ENCODE results near the gene ZBTB7A.
A peak's percentile ranks its signal among the peaks of the same experiment; 100 is the strongest.
"Not testable (repeated sequence)": the region's sequence is repeated elsewhere in the genome, so short reads cannot be mapped to it uniquely, and the experiment has no call there.

The ZBTB7A gene

DNA sequence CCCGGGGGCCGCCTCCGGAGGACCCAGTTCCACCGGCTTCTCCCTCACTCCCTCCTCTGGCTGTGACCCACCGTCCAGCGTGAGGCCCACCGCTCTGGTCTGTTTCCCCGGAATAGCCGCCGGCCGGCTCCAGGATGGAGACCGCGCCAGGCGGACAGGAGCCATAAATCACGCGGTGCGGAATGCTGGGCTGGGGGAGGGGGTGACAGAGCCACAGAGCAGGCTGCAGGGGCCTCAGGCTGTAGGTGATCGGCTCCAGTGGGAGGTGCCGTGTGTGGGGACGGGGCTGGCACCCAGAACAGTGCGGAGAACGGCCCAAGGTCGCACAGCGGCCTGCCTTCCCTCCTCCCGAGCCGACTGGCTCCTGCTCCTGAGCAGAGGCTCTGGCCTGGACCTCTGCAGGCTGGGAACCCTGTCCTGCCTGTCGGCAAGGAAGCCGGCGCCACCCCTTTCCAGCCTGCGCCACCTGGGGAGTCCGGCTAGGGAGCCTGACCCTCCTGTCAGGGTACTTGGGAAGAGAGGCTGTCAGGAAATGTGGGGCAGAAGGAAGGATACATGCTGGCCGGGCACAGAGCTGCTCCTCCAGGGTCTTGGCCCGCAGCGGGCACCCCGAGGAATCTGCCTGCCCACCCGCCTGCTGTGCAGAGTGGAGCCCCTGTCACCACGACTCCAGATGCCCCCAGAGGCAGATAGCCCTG lies 50.8 kb downstream of the ZBTB7A start:
- peak; percentile 37 for DNase-seq (ENCODE audit: low read depth)

GRCh38 chr19:4014541-4015491 lies 51.9 kb downstream of the ZBTB7A start:
- no peak for DNase-seq (ENCODE audit: low read depth)

DNA sequence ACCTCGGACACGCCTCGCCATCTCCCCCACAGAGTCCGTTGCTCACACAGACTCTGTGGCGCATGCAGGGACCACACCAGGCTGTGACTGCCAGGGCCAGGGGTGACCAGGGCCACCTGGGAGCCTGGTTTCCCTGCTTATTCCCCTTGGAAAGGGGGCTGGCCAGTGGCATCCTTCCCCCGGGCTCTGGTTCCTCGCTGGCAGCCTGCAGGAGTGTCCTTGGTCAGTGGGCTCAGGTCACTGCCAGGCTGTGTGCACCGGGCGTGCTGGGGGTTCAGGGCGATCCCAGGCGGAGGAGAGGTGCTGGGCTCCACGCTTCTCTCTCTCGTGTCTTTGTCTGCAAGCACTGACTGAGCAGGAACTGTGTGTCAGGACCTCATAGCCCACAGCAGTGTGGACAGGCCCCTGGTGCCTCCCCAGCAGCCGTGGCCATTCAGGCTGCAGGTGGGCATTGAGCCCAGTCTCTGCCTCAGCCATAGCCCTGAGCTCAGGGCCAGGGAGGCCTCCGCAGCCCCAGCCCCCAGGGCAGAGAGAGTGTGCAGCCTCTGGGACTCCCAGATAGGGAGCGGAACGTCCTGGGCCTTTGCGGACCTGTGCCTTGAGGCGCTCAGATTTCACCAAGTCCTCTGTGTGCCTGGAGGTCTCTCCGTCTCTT lies 52.7 kb downstream of the ZBTB7A start:
- DNase-seq (ENCODE audit: low read depth) = no peak

GRCh38 chr19:4012975-4013634 lies 53.6 kb downstream of the ZBTB7A start:
- DNase-seq (ENCODE audit: low read depth) = no peak

- DNase-seq (ENCODE audit: low read depth) = no peak
These were observed 54.4 kb downstream of the ZBTB7A start for GRCh38 chr19:4012092-4012974.

DNA sequence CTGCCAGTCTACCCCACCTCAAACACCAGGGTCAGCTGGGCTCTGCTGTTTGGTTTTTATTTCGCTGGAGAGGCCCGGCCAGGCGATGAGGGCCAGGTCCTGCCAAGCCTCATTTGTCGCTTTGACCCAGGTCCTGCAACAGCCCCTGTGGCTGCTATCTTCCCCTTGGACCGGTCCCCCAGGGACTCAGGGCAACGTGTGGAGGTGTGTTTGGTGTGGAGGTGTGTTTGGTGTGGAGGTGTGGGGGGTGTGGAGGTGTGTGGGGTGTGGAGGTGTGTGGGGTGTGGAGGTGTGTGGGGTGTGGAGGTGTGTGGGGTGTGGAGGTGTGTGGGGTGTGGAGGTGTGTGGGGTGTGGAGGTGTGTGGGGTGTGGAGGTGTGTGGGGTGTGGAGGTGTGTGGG lies 55.3 kb downstream of the ZBTB7A start:
- DNase-seq (ENCODE audit: low read depth) = not testable (repeated sequence)

GRCh38 chr19:4010808-4011110 lies 55.9 kb downstream of the ZBTB7A start:
- DNase-seq (ENCODE audit: low read depth) = no peak

DNA sequence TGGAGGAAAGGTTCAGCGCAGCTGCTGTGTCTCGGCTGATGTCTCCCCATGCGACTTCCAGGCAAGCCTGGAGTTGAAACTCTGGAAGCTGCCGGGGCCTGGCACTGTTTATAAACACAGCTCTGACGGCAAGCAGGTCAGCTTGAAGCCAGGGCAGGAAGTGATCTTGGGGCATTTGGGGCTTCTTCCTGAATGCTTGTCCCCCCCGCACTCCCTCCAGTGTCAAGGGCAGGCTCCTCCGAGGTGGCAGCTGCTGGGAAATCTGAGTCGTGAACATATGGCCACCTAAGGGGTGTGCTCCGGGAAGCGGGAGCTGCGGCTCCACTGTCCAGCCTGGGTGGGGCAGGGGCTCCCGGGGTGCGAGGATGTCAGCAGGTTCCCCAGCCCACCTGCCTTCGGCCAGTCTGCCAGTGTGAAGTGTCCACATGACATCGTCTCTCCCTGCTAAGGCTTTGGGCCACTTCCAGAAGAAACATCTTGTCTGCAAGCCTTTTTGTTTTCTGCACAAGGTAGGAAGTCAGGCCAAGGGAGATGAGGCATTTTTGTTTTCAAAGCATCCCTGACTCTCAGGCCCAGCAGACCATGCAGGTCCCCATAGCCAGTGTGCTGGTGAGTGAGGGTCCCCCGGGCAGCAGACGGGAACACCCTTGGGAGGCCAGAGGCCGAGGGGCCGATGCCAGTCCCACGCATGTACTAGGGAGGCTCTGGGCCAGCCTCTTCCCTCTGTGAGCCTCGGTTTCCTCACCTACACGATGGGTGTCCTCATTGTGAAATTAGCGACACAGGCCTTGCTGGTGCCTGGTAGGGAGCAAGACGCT lies 56.5 kb downstream of the ZBTB7A start:
- DNase-seq (ENCODE audit: low read depth) = peak; percentile 34

- DNase-seq (ENCODE audit: low read depth) = no peak
These were observed 58.7 kb downstream of the ZBTB7A start for GRCh38 chr19:4007836-4008539.

GRCh38 chr19:4007021-4007835 lies 59.5 kb downstream of the ZBTB7A start, which contains the start of gene PIAS4:
Gene PIAS4 (plus strand): TSS chr19:4007736. CDS start chr19:4007761, 25 bp downstream.
- DNase-seq (ENCODE audit: low read depth) = peak; percentile 84

GRCh38 chr19:4005436-4005835 lies 61.3 kb downstream of the ZBTB7A start:
- DNase-seq (ENCODE audit: low read depth) = not testable (repeated sequence)

DNA sequence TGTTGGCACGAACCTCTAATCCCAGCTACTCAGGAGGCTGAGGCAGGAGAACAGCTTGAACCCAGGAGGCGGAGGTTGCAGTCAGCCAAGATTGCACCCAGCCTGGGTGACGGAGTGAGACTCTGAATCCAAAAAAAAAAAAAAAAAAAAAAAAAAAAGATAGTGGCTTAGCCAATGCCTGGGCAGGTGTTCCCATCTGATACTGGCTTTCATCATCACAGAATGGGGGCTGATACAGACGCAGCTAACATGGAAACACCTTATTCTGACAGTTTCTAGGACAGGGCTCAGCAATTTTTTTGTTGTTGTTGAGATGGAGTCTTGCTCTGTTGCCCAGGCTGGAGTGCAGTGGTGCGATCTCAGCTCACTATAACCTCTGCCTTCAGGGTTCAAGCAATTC lies 65.9 kb downstream of the ZBTB7A start:
- DNase-seq (ENCODE audit: low read depth) = not testable (repeated sequence)

- DNase-seq (ENCODE audit: low read depth) = not testable (repeated sequence)
These were observed 67.9 kb downstream of the ZBTB7A start for GRCh38 chr19:3998667-3999412.

DNA sequence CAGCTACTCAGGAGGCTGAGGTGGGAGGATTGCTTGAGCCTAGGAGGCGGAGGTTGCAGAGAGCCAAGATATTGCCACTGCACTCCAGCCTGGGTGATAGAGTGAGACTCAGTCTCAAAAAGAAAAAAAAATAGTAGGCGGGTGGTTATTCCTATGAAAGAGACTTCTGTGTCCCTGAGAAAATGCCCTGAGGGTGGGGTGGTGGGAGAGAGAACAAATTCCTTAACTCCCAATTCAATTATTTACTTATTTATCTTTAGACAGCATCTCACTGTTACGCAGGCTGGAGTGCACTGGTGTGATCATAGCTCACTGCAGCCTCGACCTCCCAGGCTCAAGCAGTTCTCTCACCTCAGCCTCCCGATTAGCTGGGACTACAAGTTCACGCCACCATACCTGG lies 71.1 kb downstream of the ZBTB7A start:
- no peak for DNase-seq (ENCODE audit: low read depth)

Data from amniotic epithelial cell (primary cell).